Measurements from ENCODE around the gene PACSIN2. TPM values are rescaled to one million over a fixed set of nuclear protein-coding genes. Genes with fewer than 3 reads are reported as not detected.
"Not testable (repeated sequence)": the region's sequence is repeated elsewhere in the genome, so short reads cannot be mapped to it uniquely, and the experiment has no call there.

The PACSIN2 gene
- total RNA-seq = 62.1 and 67.5 TPM in 2 replicates

GRCh38 chr22:43014869-43015676 lies at the start of gene PACSIN2:
PACSIN2 (minus strand) TSS chr22:43015149; CDS start chr22:42912080, 103,069 bp downstream.
- DNase-seq (ENCODE audit: low read depth, low spot score) = peak; percentile 91

- no peak for DNase-seq (ENCODE audit: low read depth, low spot score)
These were observed 45.2 kb upstream of the PACSIN2 start for GRCh38 chr22:43060183-43060582.

GRCh38 chr22:43057641-43058040 lies 42.7 kb upstream of the PACSIN2 start:
- no peak for DNase-seq (ENCODE audit: low read depth, low spot score)

- no peak for DNase-seq (ENCODE audit: low read depth, low spot score)
These were observed 38.2 kb upstream of the PACSIN2 start for GRCh38 chr22:43053176-43053575.

GRCh38 chr22:43050995-43051394 lies 36.0 kb upstream of the PACSIN2 start:
- no peak for DNase-seq (ENCODE audit: low read depth, low spot score)

- no peak for DNase-seq (ENCODE audit: low read depth, low spot score)
These were observed 32.7 kb upstream of the PACSIN2 start for GRCh38 chr22:43047605-43048004.

GRCh38 chr22:43044290-43044712 lies 29.4 kb upstream of the PACSIN2 start:
- DNase-seq (ENCODE audit: low read depth, low spot score) = no peak

GRCh38 chr22:43042101-43042780 lies 27.3 kb upstream of the PACSIN2 start:
- DNase-seq (ENCODE audit: low read depth, low spot score) = no peak

GRCh38 chr22:43039800-43040199 lies 24.9 kb upstream of the PACSIN2 start:
- no peak for DNase-seq (ENCODE audit: low read depth, low spot score)

GRCh38 chr22:43038325-43038724 lies 23.4 kb upstream of the PACSIN2 start:
- no peak for DNase-seq (ENCODE audit: low read depth, low spot score)

- peak; percentile 68 for DNase-seq (ENCODE audit: low read depth, low spot score)
These were observed 21.4 kb upstream of the PACSIN2 start for GRCh38 chr22:43036282-43036829.

- DNase-seq (ENCODE audit: low read depth, low spot score) = no peak
These were observed 20.3 kb upstream of the PACSIN2 start for GRCh38 chr22:43035250-43035649.

- no peak for DNase-seq (ENCODE audit: low read depth, low spot score)
These were observed 16.7 kb upstream of the PACSIN2 start for GRCh38 chr22:43031617-43032016.

- no peak for DNase-seq (ENCODE audit: low read depth, low spot score)
These were observed 3.7 kb upstream of the PACSIN2 start for GRCh38 chr22:43018615-43019014.

GRCh38 chr22:43017525-43018460 lies 2.8 kb upstream of the PACSIN2 start:
- DNase-seq (ENCODE audit: low read depth, low spot score) = no peak

- not testable (repeated sequence) for DNase-seq (ENCODE audit: low read depth, low spot score)
These were observed 1.2 kb upstream of the PACSIN2 start for GRCh38 chr22:43016150-43016549.

- no peak for DNase-seq (ENCODE audit: low read depth, low spot score)
These were observed 711 bp upstream of the PACSIN2 start for GRCh38 chr22:43015677-43016042.

- no peak for DNase-seq (ENCODE audit: low read depth, low spot score)
These were observed 557 bp downstream of the PACSIN2 start for GRCh38 chr22:43014316-43014868.

GRCh38 chr22:43013355-43014315 lies 1.3 kb downstream of the PACSIN2 start:
- no peak for DNase-seq (ENCODE audit: low read depth, low spot score)

- no peak for DNase-seq (ENCODE audit: low read depth, low spot score)
These were observed 2.6 kb downstream of the PACSIN2 start for GRCh38 chr22:43012390-43012789.

Measured in pulmonary artery endothelial cell (primary cell).